ENCODE data around the gene GAB2.

DNA sequence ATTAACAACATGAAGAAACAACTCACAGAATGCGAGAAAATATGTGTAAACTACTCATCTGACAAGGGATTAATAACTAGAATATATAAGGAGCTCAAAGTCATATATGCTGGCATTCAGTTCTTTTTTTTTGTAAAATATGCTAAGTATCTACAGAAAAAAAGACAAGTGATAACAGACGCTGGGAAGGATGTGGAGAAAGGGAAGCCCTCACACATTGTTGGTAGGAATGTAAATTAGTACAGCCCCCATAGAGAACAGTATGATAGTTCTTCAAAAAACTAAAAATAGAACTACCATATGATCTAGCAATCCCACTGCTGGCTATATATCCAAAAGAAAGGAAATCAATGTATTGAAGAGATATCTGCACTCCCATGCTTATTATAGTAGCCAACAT lies 13.8 kb downstream of the GAB2 start:
- TF ChIP-seq POLR2A (IDR thresholded peaks at IDR 0.05; ENCODE audit: low read depth, low read length), result no peak
- no peak for TF ChIP-seq TAF1 (IDR thresholded peaks at IDR 0.05; ENCODE audit: low read depth, low read length)
